ENCODE measurements around the gene CTIF. TPM values are rescaled to one million over a fixed set of nuclear protein-coding genes. Genes with fewer than 3 reads are reported as not detected.

CTIF gene
- total RNA-seq, 1 donor from 2014 or later = 15.0 TPM

- DNase-seq (ENCODE audit: low read depth) = no peak
- Histone ChIP-seq H3K36me3 (ENCODE audit: control insufficient read depth, insufficient read depth, low read length) (peaks cover 22% of the 10 kb centered on the region), H3K27me3 (ENCODE audit: control insufficient read depth, insufficient read depth, low read length) (no peaks in the 10 kb centered on the region), H3K4me3 (ENCODE audit: low read depth, low read length) (no peak overlapping the region)
- no peak for FAIRE-seq
- no peak for TF ChIP-seq CTCF (IDR thresholded peaks at IDR 0.05; ENCODE audit: insufficient read depth, low read length, severe bottlenecking)
Measured at GRCh38 chr18:48780913-48781162, 242.0 kb downstream of the CTIF start.

- Histone ChIP-seq H3K4me3 (ENCODE audit: low read depth, low read length) (no peak overlapping the region), H3K36me3 (ENCODE audit: control insufficient read depth, insufficient read depth, low read length) (peaks cover 25% of the 10 kb centered on the region), H3K27me3 (ENCODE audit: control insufficient read depth, insufficient read depth, low read length) (no peaks in the 10 kb centered on the region)
- no peak for TF ChIP-seq CTCF (IDR thresholded peaks at IDR 0.05; ENCODE audit: insufficient read depth, low read length, severe bottlenecking)
- FAIRE-seq (no peak), DNase-seq (ENCODE audit: low read depth) (no peak)
Measured at GRCh38 chr18:48781163-48781987, 242.5 kb downstream of the CTIF start.

- no peak for DNase-seq (ENCODE audit: low read depth)
- Histone ChIP-seq H3K36me3 (ENCODE audit: control insufficient read depth, insufficient read depth, low read length) (peaks cover 22% of the 10 kb centered on the region), H3K4me3 (ENCODE audit: low read depth, low read length) (no peak overlapping the region), H3K27me3 (ENCODE audit: control insufficient read depth, insufficient read depth, low read length) (no peaks in the 10 kb centered on the region)
- FAIRE-seq = no peak
- no peak for TF ChIP-seq CTCF (IDR thresholded peaks at IDR 0.05; ENCODE audit: insufficient read depth, low read length, severe bottlenecking)
Measured at GRCh38 chr18:48781988-48782363, 243.1 kb downstream of the CTIF start.

- FAIRE-seq (no peak), DNase-seq (ENCODE audit: low read depth) (no peak)
- peaks cover 22% of the 10 kb centered on the region for H3K36me3 ChIP-seq (ENCODE audit: control insufficient read depth, insufficient read depth, low read length)
Measured at GRCh38 chr18:48782381-48782861, 243.6 kb downstream of the CTIF start.

GRCh38 chr18:48783616-48784520 lies 245.0 kb downstream of the CTIF start:
- no peak for FAIRE-seq
- peaks cover 27% of the 10 kb centered on the region for H3K36me3 ChIP-seq (ENCODE audit: control insufficient read depth, insufficient read depth, low read length)
- no peaks in the 10 kb centered on the region for H3K27me3 ChIP-seq (ENCODE audit: control insufficient read depth, insufficient read depth, low read length)
- no peak for DNase-seq (ENCODE audit: low read depth)
- no peak for TF ChIP-seq CTCF (IDR thresholded peaks at IDR 0.05; ENCODE audit: insufficient read depth, low read length, severe bottlenecking)
- H3K4me3 ChIP-seq (ENCODE audit: low read depth, low read length) = no peak overlapping the region

More at GRCh38 chr18:48782381-48782861, 243.6 kb downstream of the CTIF start:
- TF ChIP-seq CTCF (IDR thresholded peaks at IDR 0.05; ENCODE audit: insufficient read depth, low read length, severe bottlenecking) = no peak
- Histone ChIP-seq H3K4me3 (ENCODE audit: low read depth, low read length) (no peak overlapping the region), H3K27me3 (ENCODE audit: control insufficient read depth, insufficient read depth, low read length) (no peaks in the 10 kb centered on the region)
